GM21423 (cell line): ENCODE results near the gene MUCL1.
"Not testable (repeated sequence)": the region's sequence is repeated elsewhere in the genome, so short reads cannot be mapped to it uniquely, and the experiment has no call there.

Source experiments
- ATAC-seq: cut with Tn5 transposase; IDR thresholded peaks from one replicate; pipeline ENCODE4 v1.9.1; 2021; ENCODE audit warnings: mild to moderate bottlenecking, moderate library complexity; ENCODE audit not compliant: unreplicated experiment

The MUCL1 gene, protein sequence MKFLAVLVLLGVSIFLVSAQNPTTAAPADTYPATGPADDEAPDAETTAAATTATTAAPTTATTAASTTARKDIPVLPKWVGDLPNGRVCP

GRCh38 chr12:54853933-54854538 lies at the start of gene MUCL1:
TSS of gene MUCL1 (plus strand) at chr12:54854516. CDS start at chr12:54854583, 67 bp downstream.
- ATAC-seq = peak; percentile 95

DNA sequence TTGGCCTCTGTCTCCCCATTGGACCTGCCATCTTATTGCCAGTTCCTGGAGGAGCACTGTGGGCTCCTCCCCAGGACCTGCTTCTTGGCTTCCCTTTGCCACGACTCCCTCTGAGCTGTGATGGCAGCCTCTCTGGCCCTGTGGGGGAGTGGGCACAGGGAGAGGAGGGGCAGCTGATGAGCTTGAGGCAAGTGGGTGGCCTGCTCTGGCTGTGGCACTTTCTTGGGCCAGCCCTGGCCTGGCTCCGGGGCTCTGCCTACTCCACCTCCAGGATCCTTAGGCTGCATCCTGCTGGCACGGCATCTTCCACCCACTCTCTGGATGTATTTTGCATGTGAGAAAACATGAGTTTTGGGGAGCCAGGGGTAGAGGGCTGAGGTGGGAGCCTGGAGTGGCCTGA lies 32.6 kb upstream of the MUCL1 start:
- ATAC-seq = no peak

GRCh38 chr12:54824402-54824801 lies 29.9 kb upstream of the MUCL1 start:
- ATAC-seq = no peak

DNA sequence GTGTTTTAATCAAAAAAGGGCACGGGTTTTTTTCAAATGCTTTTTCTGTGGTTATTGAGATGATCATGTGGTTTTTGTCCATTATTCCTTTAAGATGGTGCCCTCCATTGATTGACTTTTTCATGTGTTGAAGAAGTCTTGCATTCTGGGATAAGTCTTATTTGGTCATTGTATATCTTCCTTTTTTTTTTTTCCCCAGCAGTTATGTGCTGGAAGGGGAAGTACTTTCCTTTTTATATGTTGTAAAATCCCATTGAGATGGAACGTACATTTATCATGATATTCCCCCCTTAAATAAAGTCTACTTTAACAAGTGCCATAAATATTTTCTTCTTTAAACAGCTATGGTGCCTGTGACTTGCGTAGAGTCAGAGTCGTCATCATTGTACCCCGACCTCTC lies 24.8 kb upstream of the MUCL1 start:
- no peak for ATAC-seq

GRCh38 chr12:54830199-54830598 lies 24.1 kb upstream of the MUCL1 start:
- ATAC-seq = no peak

- ATAC-seq = no peak
Observed at GRCh38 chr12:54831631-54832030, 22.7 kb upstream of the MUCL1 start.

GRCh38 chr12:54840244-54840865 lies 14.0 kb upstream of the MUCL1 start:
- ATAC-seq = no peak

GRCh38 chr12:54857406-54857805 lies 3.1 kb downstream of the MUCL1 start:
- no peak for ATAC-seq

- no peak for ATAC-seq
Observed at GRCh38 chr12:54858562-54858961, 4.2 kb downstream of the MUCL1 start.

GRCh38 chr12:54859502-54859901 lies 5.2 kb downstream of the MUCL1 start:
- no peak for ATAC-seq

DNA sequence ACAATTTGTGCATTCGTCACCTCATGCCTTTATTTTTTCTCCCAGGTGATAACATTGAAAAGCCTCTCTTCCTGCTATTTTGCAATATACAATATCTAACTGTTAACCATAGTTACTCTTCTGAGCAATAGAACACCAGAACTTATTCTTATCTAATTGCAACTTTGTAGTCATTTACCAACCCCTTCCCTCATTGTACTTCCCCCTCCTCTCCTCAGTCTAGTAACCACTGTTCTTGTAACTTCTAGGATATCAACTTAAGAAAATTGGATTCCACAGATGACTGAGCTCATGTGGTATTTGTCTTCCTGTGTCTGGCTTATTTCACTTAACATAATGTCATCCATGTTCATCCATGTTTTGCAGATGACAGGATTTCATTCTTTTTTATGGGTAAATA lies 7.6 kb downstream of the MUCL1 start:
- ATAC-seq = no peak

DNA sequence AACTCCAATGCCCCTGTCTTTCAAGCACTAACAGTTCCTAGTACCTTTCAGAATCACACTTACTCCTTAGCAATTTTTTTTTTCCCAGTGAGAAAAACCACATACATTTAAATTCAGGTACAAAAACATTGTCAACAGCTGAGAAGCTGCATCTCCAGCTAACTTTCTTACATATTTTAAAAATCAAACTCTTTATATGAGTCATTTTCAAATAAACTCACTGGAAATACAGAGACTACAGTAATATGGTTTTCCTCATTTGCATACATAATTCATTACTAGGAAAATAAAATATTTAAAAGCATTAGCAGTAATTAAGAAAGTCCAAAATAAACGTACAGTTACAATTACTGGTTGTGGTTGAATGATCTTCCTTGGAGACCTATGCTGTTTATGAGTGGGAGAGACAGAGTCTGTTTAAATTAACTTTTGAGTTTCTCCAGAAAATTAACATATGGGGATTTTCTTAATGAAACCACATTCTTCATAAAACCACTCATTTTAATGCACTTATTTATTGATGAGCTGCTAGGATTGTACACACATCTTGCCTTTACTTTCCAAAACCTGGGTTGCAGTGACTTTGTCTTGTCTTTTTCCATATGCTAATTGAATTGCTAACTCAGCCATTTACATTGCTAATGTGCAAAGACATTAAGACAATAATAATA lies 9.8 kb downstream of the MUCL1 start:
- no peak for ATAC-seq

GRCh38 chr12:54865683-54866324 lies 11.5 kb downstream of the MUCL1 start:
- ATAC-seq = no peak

- ATAC-seq = no peak
Observed at GRCh38 chr12:54868690-54869089, 14.4 kb downstream of the MUCL1 start.

- ATAC-seq = no peak
Observed at GRCh38 chr12:54870048-54870447, 15.7 kb downstream of the MUCL1 start.

DNA sequence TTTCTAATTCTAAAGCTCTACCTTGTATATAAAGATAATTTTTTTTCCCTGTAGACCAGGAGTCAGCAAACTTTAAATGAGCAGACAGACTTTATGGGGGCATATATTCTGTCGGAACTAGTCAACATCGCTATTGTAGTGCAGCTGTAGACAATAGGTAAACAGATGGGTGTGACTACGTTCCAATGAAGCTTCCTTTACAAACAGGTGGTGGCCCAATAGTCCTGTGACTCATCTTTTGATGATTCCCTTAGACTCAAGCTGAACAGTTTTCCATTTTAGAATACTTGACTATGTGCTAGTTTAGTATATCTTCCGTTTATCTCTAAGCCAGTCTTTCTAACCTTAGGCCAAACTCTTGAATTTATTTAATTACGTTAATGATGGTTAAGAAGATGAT lies 16.3 kb downstream of the MUCL1 start:
- ATAC-seq = no peak

DNA sequence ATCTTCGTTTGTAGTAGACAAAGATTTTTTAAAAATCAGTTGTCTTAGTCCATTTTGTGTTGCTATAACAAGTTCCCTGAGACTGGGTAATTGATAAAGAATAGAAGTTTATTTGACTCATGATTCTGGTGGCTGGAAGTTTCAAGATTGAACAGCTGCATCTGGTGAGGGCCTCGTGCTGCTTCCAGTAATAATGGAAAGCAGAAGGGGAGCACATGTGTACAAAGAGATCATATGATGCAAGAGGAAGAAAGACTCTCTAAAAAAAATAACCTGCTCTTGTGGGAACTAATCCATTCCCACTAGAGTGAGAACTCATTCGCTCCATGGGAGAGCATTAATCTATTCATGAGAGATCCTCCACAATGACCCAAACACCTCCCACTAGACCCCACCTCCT lies 24.8 kb downstream of the MUCL1 start:
- no peak for ATAC-seq

GRCh38 chr12:54879579-54879978 lies 25.3 kb downstream of the MUCL1 start:
- ATAC-seq = no peak

DNA sequence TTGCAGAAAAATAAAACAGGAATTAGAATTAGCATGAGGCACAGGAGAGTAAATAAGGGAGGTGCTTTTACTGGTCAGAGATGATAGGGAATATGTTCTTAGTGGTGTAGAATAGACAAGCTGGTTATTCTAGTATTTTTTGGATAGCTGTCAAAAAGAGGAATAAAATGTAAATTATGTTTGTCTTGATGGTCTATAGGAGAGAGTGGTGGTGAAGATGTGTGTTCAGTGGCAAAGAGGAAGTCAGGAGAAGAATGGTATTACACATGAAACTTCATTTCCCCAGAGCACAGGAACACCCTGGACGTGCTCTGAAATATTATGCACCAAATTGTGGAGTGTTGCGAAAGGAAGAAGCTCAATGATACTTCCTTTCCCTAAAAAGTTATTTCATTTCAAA lies 27.8 kb downstream of the MUCL1 start:
- no peak for ATAC-seq

DNA sequence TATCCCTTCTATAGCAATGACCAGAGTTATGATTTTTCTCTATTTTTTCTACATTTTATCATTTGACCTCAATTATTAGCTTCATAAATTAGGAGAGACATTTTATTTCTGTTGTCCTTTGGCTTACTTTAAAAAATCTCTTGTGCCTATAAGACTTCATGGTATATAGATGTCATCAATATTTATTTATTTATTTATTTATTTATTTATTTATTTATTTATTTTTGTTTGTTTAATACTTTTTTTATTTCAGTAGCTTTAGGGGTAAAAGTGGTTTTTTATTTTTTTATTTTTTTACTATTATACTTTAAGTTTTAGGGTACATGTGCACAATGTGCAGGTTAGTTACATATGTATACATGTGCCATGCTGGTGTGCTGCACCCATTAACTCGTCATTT lies 28.3 kb downstream of the MUCL1 start:
- ATAC-seq = not testable (repeated sequence)

GRCh38 chr12:54888428-54888827 lies 34.1 kb downstream of the MUCL1 start:
- ATAC-seq = not testable (repeated sequence)

- ATAC-seq = no peak
Observed at GRCh38 chr12:54890339-54890738, 36.0 kb downstream of the MUCL1 start.
